OCI-LY3 (cell line): Measurements from ENCODE around the gene FDXR.
A peak's percentile ranks its signal among the peaks of the same experiment; 100 is the strongest.

Experiments
- H2AFZ ChIP-seq: fragments of 200-600, 300-600 bp; shearing (Covaris generic); 2 replicates; pipeline ENCODE4 v1.6.0; 2014; ENCODE audit warnings: antibody characterized with exemption, low read depth, low read length
- H3K27ac ChIP-seq: fragments of 200-600, 300-600 bp; sonication (generic); 2 replicates; pipeline ENCODE4 v1.5.1; 2014; ENCODE audit warnings: mild to moderate bottlenecking, low read length, moderate library complexity, mixed read lengths
- H3K27me3 ChIP-seq: fragments of 200-600, 300-600 bp; sonication (generic); 2 replicates; pipeline ENCODE4 v1.6.1; 2014; ENCODE audit warnings: low read depth, low read length, mixed read lengths
- H3K36me3 ChIP-seq: fragments of 200-600, 300-600 bp; sonication (generic); replicated peaks from 2 replicates; pipeline ENCODE3; 2014; ENCODE audit warnings: low read depth, low read length, mixed read lengths
- H3K4me1 ChIP-seq: fragments of 300-600, 200-600 bp; sonication (generic); 2 replicates; pipeline ENCODE4 v1.6.1; 2014; ENCODE audit warnings: low read length, mixed read lengths
- H3K4me2 ChIP-seq: fragments of 200-600, 300-600 bp; sonication (generic); 2 replicates; pipeline ENCODE4 v1.6.1; 2014; ENCODE audit warnings: low read length, mixed read lengths
- H3K4me3 ChIP-seq: fragments of 300-600, 200-600 bp; sonication (generic); 2 replicates; pipeline ENCODE4 v1.5.1; 2014; ENCODE audit warnings: antibody characterized with exemption, mild to moderate bottlenecking, low read length, moderate library complexity
- H3K79me2 ChIP-seq: fragments of 300-600, 200-600 bp; shearing (Covaris generic); 2 replicates; pipeline ENCODE4 v1.6.1; 2014; ENCODE audit warnings: mild to moderate bottlenecking, low read length, mixed read lengths
- H3K9ac ChIP-seq: fragments of 300-600, 200-600 bp; shearing (Covaris generic); 2 replicates; pipeline ENCODE4 v1.6.0; 2014; ENCODE audit warnings: mild to moderate bottlenecking, low read length, moderate library complexity
- H3K9me3 ChIP-seq: fragments of 200-600, 300-600 bp; shearing (Covaris generic); 2 replicates; pipeline ENCODE4 v1.6.1; 2014; ENCODE audit warnings: low read length, mixed read lengths; ENCODE audit not compliant: insufficient read depth
- H4K20me1 ChIP-seq: fragments of 200-600, 300-600 bp; sonication (generic); 2 replicates; pipeline ENCODE4 v1.6.1; 2016; ENCODE audit warnings: low read length, mixed read lengths; ENCODE audit not compliant: insufficient read depth
- CTCF ChIP-seq: fragments of 200-600, 300-600 bp; sonication (generic); IDR thresholded peaks from 2 replicates; pipeline ENCODE4 v1.5.1; 2014; ENCODE audit warnings: antibody characterized with exemption, low read length, low read depth
- EZH2phosphoT487 ChIP-seq: fragments of 200-600 bp; shearing (Covaris generic); IDR thresholded peaks from 2 replicates; pipeline ENCODE4 v1.6.1; 2018; ENCODE audit warnings: antibody characterized with exemption, mixed run types, low read depth

The FDXR gene

DNA sequence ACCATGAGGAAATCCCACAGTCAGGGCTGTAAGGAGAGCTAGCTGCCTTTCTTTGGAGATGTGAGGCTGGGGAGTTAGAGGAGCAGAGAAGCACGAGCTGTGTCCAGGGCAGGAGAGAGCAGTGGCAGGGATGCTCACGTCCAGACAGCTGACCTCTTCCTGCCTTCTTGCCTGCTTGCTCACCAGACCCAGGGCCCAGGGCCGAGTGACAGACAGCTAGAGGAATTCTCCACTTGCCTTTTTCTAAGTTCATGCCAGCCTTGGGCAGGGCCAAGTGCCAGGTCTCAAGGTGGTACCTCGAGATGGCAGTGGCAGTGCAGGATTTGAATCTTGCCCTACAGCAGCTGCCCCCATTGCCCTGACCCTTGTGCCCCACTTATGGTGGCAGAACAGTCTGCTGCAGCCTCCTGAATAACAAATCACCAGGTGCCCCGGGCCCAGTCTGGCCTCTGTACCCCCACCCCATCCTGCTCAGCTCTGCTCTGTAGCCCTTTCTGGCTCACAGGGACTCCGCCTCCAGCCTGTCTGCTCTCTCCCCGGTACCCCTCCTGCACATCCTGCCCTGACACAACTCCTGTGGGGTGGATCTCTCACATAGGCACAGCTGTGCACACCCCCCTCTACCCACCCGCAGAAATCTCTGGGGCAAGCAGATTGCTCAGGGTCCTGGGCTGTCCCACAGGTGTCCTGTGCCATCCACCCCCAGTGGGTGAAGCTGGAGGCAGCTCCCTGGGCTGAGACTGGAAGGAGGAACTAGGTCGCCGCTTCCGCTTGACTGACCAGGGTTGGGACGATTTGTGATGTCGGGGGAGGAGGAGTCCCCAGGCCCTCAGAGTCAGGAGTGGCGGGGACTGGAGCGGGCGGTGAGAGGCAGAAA, 39.1 kb downstream of the FDXR start:
- Histone ChIP-seq H3K36me3 (no peaks in the 10 kb centered on the region), H3K9ac (peak overlapping the region; percentile 20; the same call in 1 of the 2 replicates), H3K9me3 (no peaks in the 10 kb centered on the region), H3K27ac (no peak overlapping the region), H3K4me3 (peak overlapping the region; percentile 44), H4K20me1 (no peaks in the 10 kb centered on the region), H3K27me3 (no peaks in the 10 kb centered on the region), H3K79me2 (no peaks in the 10 kb centered on the region), H2AFZ (no peak overlapping the region), H3K4me1 (peaks cover 11% of the 10 kb centered on the region), H3K4me2 (peak overlapping the region; percentile 69)
- TF ChIP-seq EZH2phosphoT487, result no peak
- TF ChIP-seq CTCF, result no peak

- no peak overlapping the region for H3K27ac ChIP-seq
- H3K9me3 ChIP-seq, result no peaks in the 10 kb centered on the region
- no peaks in the 10 kb centered on the region for H4K20me1 ChIP-seq
- H3K9ac ChIP-seq, result no peak overlapping the region
- no peak for TF ChIP-seq CTCF
- TF ChIP-seq EZH2phosphoT487, result no peak
- H3K4me3 ChIP-seq, result no peak overlapping the region
- H3K79me2 ChIP-seq, result no peaks in the 10 kb centered on the region
- peaks cover 11% of the 10 kb centered on the region for H3K4me1 ChIP-seq
- H3K27me3 ChIP-seq, result no peaks in the 10 kb centered on the region
- no peak overlapping the region for H2AFZ ChIP-seq
- no peak overlapping the region for H3K4me2 ChIP-seq
- no peaks in the 10 kb centered on the region for H3K36me3 ChIP-seq
Observed at GRCh38 chr17:74832421-74832820, 40.4 kb downstream of the FDXR start.

DNA sequence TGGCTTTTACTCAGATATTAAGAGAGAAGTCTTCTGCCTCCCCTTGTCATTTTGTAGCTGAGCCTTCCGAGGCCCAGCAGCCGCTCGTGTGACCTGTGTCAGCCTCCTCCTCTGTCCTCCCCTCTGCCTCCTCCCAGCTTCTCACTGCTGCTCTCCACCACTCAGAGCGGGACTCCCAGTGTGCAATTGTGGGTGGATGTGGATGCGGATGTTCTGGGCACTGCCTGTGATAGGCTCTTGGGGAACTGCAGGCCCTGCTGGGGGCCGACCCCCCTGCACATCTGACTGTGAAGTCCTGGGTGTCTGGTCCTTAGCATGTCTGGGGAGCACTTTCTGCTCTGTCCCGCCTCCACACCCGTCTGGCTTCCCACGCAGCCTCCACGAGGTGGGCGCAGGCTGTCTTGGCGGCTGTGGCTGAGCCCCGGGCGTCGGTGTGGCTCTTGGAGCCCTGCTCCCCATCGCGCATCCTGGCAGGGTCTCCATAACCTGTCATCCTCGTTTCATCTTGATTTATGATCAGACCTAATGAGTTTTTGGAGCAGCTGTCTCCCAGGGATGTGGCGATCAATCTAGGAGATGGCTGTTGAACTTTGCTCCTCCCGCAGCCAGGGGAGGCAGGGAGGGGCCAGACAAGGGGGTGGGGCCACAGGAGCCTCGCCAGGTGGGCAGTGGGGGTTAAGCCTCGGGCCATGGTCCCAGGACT, 41.2 kb downstream of the FDXR start:
- Histone ChIP-seq H3K4me1 (peaks cover 11% of the 10 kb centered on the region), H3K36me3 (no peaks in the 10 kb centered on the region), H3K79me2 (no peaks in the 10 kb centered on the region), H3K4me3 (no peak overlapping the region), H3K9me3 (no peaks in the 10 kb centered on the region), H2AFZ (no peak overlapping the region), H4K20me1 (no peaks in the 10 kb centered on the region), H3K27me3 (no peaks in the 10 kb centered on the region), H3K27ac (no peak overlapping the region), H3K9ac (no peak overlapping the region), H3K4me2 (no peak overlapping the region)
- no peak for TF ChIP-seq EZH2phosphoT487
- TF ChIP-seq CTCF, result no peak

- no peaks in the 10 kb centered on the region for H4K20me1 ChIP-seq
- TF ChIP-seq CTCF (no peak), EZH2phosphoT487 (no peak)
- H3K4me1 ChIP-seq, result peaks cover 11% of the 10 kb centered on the region
Observed at GRCh38 chr17:74830861-74831260, 41.9 kb downstream of the FDXR start.

More at GRCh38 chr17:74830861-74831260, 41.9 kb downstream of the FDXR start:
- no peak overlapping the region for H3K27ac ChIP-seq
- no peak overlapping the region for H3K4me2 ChIP-seq
- H3K36me3 ChIP-seq, result no peaks in the 10 kb centered on the region
- H3K9me3 ChIP-seq, result no peaks in the 10 kb centered on the region
- no peaks in the 10 kb centered on the region for H3K79me2 ChIP-seq
- H3K27me3 ChIP-seq, result no peaks in the 10 kb centered on the region
- no peak overlapping the region for H3K4me3 ChIP-seq
- no peak overlapping the region for H2AFZ ChIP-seq
- no peak overlapping the region for H3K9ac ChIP-seq
